Measurements from ENCODE around the gene NAV3. TPM values are rescaled to one million over a fixed set of nuclear protein-coding genes. Genes with fewer than 3 reads are reported as not detected.

The NAV3 gene
- total RNA-seq, 1 donor from 2014 or later = 11.4 TPM

GRCh38 chr12:77919450-77919849 is 88.8 kb downstream of the NAV3 start:
- Mint-ChIP-seq H3K36me3 (no peaks in the 10 kb centered on the region), H3K27me3 (ENCODE audit: insufficient read depth, low read depth) (no peaks in the 10 kb centered on the region), H3K27ac (no peak overlapping the region), H3K9me3 (no peaks in the 10 kb centered on the region), H3K4me3 (no peak overlapping the region), H3K4me1 (peaks cover 19% of the 10 kb centered on the region)
- Histone ChIP-seq H3K4me3 (no peak overlapping the region), H3F3A (ENCODE audit: low read depth) (no peaks in the 10 kb centered on the region), H3K27ac (no peak overlapping the region), H3K79me2 (ENCODE audit: low read depth) (no peaks in the 10 kb centered on the region), H3K9me3 (ENCODE audit: low read depth) (no peaks in the 10 kb centered on the region), H3K4me1 (peaks cover 10% of the 10 kb centered on the region), H3K9ac (no peak overlapping the region), H3K36me3 (no peaks in the 10 kb centered on the region), H2AFZ (replicated peaks) (no peak overlapping the region), H3K27me3 (no peaks in the 10 kb centered on the region), H3K4me2 (no peak overlapping the region), H4K20me1 (ENCODE audit: low read depth) (no peaks in the 10 kb centered on the region)
- no peak for DNase-seq (ENCODE audit: low spot score)
- TF ChIP-seq EZH2 (IDR thresholded peaks at IDR 0.05) (no peak), CTCF (IDR thresholded peaks at IDR 0.05) (no peak), EZH2phosphoT487 (IDR thresholded peaks at IDR 0.05) (no peak)

GRCh38 chr12:77923882-77924281 is 93.2 kb downstream of the NAV3 start:
- no peak for DNase-seq (ENCODE audit: low spot score)
- Mint-ChIP-seq H3K36me3 (no peaks in the 10 kb centered on the region), H3K4me3 (no peak overlapping the region), H3K9me3 (no peaks in the 10 kb centered on the region), H3K4me1 (peaks cover 18% of the 10 kb centered on the region), H3K27me3 (ENCODE audit: insufficient read depth, low read depth) (no peaks in the 10 kb centered on the region), H3K27ac (no peak overlapping the region)
- Histone ChIP-seq H3K27ac (no peak overlapping the region), H3K9me3 (ENCODE audit: low read depth) (no peaks in the 10 kb centered on the region), H3F3A (ENCODE audit: low read depth) (no peaks in the 10 kb centered on the region), H2AFZ (replicated peaks) (no peak overlapping the region), H3K4me1 (no peaks in the 10 kb centered on the region), H3K4me2 (no peak overlapping the region), H3K36me3 (no peaks in the 10 kb centered on the region), H3K79me2 (ENCODE audit: low read depth) (no peaks in the 10 kb centered on the region), H4K20me1 (ENCODE audit: low read depth) (no peaks in the 10 kb centered on the region), H3K27me3 (no peaks in the 10 kb centered on the region), H3K9ac (no peak overlapping the region), H3K4me3 (no peak overlapping the region)
- TF ChIP-seq CTCF (IDR thresholded peaks at IDR 0.05) (no peak), EZH2 (IDR thresholded peaks at IDR 0.05) (no peak), EZH2phosphoT487 (IDR thresholded peaks at IDR 0.05) (no peak)

GRCh38 chr12:77924703-77925102 is 94.0 kb downstream of the NAV3 start:
- Mint-ChIP-seq H3K27ac (no peak overlapping the region), H3K27me3 (ENCODE audit: insufficient read depth, low read depth) (no peaks in the 10 kb centered on the region), H3K4me1 (peaks cover 11% of the 10 kb centered on the region), H3K9me3 (no peaks in the 10 kb centered on the region), H3K4me3 (no peak overlapping the region), H3K36me3 (no peaks in the 10 kb centered on the region)
- no peak overlapping the region for H3K27ac ChIP-seq
- H2AFZ ChIP-seq (replicated peaks) = no peak overlapping the region
- no peaks in the 10 kb centered on the region for H3K4me1 ChIP-seq
- no peak for DNase-seq (ENCODE audit: low spot score)
- TF ChIP-seq EZH2 (IDR thresholded peaks at IDR 0.05) = no peak
- TF ChIP-seq CTCF (IDR thresholded peaks at IDR 0.05) = no peak
- TF ChIP-seq EZH2phosphoT487 (IDR thresholded peaks at IDR 0.05) = no peak
- no peaks in the 10 kb centered on the region for H3K27me3 ChIP-seq
- H3K36me3 ChIP-seq = no peaks in the 10 kb centered on the region
- no peaks in the 10 kb centered on the region for H3F3A ChIP-seq (ENCODE audit: low read depth)
- no peaks in the 10 kb centered on the region for H3K9me3 ChIP-seq (ENCODE audit: low read depth)
- no peak overlapping the region for H3K4me3 ChIP-seq
- no peak overlapping the region for H3K9ac ChIP-seq
- no peaks in the 10 kb centered on the region for H4K20me1 ChIP-seq (ENCODE audit: low read depth)
- H3K79me2 ChIP-seq (ENCODE audit: low read depth) = no peaks in the 10 kb centered on the region
- H3K4me2 ChIP-seq = no peak overlapping the region

All from neural progenitor cell (in vitro differentiated cells).